ENCODE data around the gene PLCG2.
"Not testable (repeated sequence)": the region's sequence is repeated elsewhere in the genome, so short reads cannot be mapped to it uniquely, and the experiment has no call there.

PLCG2 gene

GRCh38 chr16:81931927-81932326 is 152.8 kb downstream of the PLCG2 start:
- no peaks in the 10 kb centered on the region for H3K9me2 ChIP-seq (replicated peaks; ENCODE audit: insufficient read depth, low read length)
- no peak overlapping the region for H3K4me2 ChIP-seq (ENCODE audit: low read depth, low read length, poor library complexity, severe bottlenecking)
- no peaks in the 10 kb centered on the region for H3F3A ChIP-seq (ENCODE audit: insufficient read depth)
- H4K20me1 ChIP-seq (ENCODE audit: low read depth, low read length): no peaks in the 10 kb centered on the region
- no peak for TF ChIP-seq EZH2phosphoT487 (conservative IDR thresholded peaks at IDR 0.05; ENCODE audit: low read length)
- TF ChIP-seq, protein P1, sequence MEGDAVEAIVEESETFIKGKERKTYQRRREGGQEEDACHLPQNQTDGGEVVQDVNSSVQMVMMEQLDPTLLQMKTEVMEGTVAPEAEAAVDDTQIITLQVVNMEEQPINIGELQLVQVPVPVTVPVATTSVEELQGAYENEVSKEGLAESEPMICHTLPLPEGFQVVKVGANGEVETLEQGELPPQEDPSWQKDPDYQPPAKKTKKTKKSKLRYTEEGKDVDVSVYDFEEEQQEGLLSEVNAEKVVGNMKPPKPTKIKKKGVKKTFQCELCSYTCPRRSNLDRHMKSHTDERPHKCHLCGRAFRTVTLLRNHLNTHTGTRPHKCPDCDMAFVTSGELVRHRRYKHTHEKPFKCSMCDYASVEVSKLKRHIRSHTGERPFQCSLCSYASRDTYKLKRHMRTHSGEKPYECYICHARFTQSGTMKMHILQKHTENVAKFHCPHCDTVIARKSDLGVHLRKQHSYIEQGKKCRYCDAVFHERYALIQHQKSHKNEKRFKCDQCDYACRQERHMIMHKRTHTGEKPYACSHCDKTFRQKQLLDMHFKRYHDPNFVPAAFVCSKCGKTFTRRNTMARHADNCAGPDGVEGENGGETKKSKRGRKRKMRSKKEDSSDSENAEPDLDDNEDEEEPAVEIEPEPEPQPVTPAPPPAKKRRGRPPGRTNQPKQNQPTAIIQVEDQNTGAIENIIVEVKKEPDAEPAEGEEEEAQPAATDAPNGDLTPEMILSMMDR (IDR thresholded peaks at IDR 0.05; ENCODE audit: insufficient read depth, low read length, poor library complexity, severe bottlenecking): no peak
- no peaks in the 10 kb centered on the region for H3K9me3 ChIP-seq (ENCODE audit: insufficient read depth, low read length)
- H3K9ac ChIP-seq (ENCODE audit: low read length): no peak overlapping the region
- no peaks in the 10 kb centered on the region for H3K79me2 ChIP-seq (ENCODE audit: insufficient read depth, low read length)
- peaks cover 43% of the 10 kb centered on the region for H3K36me3 ChIP-seq (ENCODE audit: low read length)
- H3K27ac ChIP-seq (ENCODE audit: low read depth, low read length): no peak overlapping the region
- H2AFZ ChIP-seq (ENCODE audit: low read depth, low read length, severe bottlenecking): no peak overlapping the region
- H3K4me3 ChIP-seq (ENCODE audit: insufficient read depth, low read length, poor library complexity, severe bottlenecking): no peak overlapping the region
- no peaks in the 10 kb centered on the region for H3K27me3 ChIP-seq (ENCODE audit: low read length)

GRCh38 chr16:81932668-81933067 is 153.6 kb downstream of the PLCG2 start:
- Histone ChIP-seq H4K20me1 (ENCODE audit: low read depth, low read length) (no peaks in the 10 kb centered on the region), H3F3A (ENCODE audit: insufficient read depth) (no peaks in the 10 kb centered on the region), H3K4me3 (ENCODE audit: insufficient read depth, low read length, poor library complexity, severe bottlenecking) (no peak overlapping the region), H3K9ac (ENCODE audit: low read length) (no peak overlapping the region), H3K9me2 (replicated peaks; ENCODE audit: insufficient read depth, low read length) (no peaks in the 10 kb centered on the region), H3K36me3 (ENCODE audit: low read length) (peaks cover 43% of the 10 kb centered on the region), H3K27me3 (ENCODE audit: low read length) (no peaks in the 10 kb centered on the region), H3K79me2 (ENCODE audit: insufficient read depth, low read length) (no peaks in the 10 kb centered on the region), H3K9me3 (ENCODE audit: insufficient read depth, low read length) (no peaks in the 10 kb centered on the region), H3K4me2 (ENCODE audit: low read depth, low read length, poor library complexity, severe bottlenecking) (no peak overlapping the region), H2AFZ (ENCODE audit: low read depth, low read length, severe bottlenecking) (no peak overlapping the region), H3K27ac (ENCODE audit: low read depth, low read length) (no peak overlapping the region)
- TF ChIP-seq EZH2phosphoT487 (conservative IDR thresholded peaks at IDR 0.05; ENCODE audit: low read length): no peak
- TF ChIP-seq, protein P1 (IDR thresholded peaks at IDR 0.05; ENCODE audit: insufficient read depth, low read length, poor library complexity, severe bottlenecking): no peak

GRCh38 chr16:81933361-81933760 is 154.3 kb downstream of the PLCG2 start:
- Histone ChIP-seq H3K4me3 (ENCODE audit: insufficient read depth, low read length, poor library complexity, severe bottlenecking) (no peak overlapping the region), H3K27ac (ENCODE audit: low read depth, low read length) (no peak overlapping the region), H2AFZ (ENCODE audit: low read depth, low read length, severe bottlenecking) (no peak overlapping the region), H4K20me1 (ENCODE audit: low read depth, low read length) (no peaks in the 10 kb centered on the region), H3K9ac (ENCODE audit: low read length) (no peak overlapping the region), H3K9me3 (ENCODE audit: insufficient read depth, low read length) (no peaks in the 10 kb centered on the region), H3K36me3 (ENCODE audit: low read length) (peaks cover 37% of the 10 kb centered on the region), H3F3A (ENCODE audit: insufficient read depth) (no peaks in the 10 kb centered on the region), H3K27me3 (ENCODE audit: low read length) (no peaks in the 10 kb centered on the region), H3K4me2 (ENCODE audit: low read depth, low read length, poor library complexity, severe bottlenecking) (no peak overlapping the region), H3K9me2 (replicated peaks; ENCODE audit: insufficient read depth, low read length) (no peaks in the 10 kb centered on the region), H3K79me2 (ENCODE audit: insufficient read depth, low read length) (no peaks in the 10 kb centered on the region)
- TF ChIP-seq, protein P1 (IDR thresholded peaks at IDR 0.05; ENCODE audit: insufficient read depth, low read length, poor library complexity, severe bottlenecking): no peak
- TF ChIP-seq EZH2phosphoT487 (conservative IDR thresholded peaks at IDR 0.05; ENCODE audit: low read length): no peak

DNA sequence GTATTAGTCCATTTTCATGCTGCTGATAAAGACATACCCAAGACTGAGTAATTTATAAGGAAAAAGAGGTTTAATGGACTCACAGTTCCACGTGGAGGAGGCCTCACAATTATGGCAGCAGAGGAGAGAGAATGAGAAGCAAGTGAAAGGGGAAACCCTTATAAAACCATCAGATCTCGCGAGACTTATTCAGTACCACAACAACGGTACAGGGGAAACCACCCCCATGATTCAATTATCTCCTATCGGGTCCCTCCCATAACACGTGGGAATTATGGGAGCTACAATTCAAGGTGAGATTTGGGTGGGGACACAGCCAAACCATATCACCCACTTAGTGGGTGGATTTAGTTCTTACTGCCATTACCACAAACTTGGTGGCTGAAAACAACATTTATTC is 155.6 kb downstream of the PLCG2 start:
- not testable (repeated sequence) for H3K4me3 ChIP-seq (ENCODE audit: insufficient read depth, low read length, poor library complexity, severe bottlenecking); H4K20me1 ChIP-seq (ENCODE audit: low read depth, low read length); H3K4me2 ChIP-seq (ENCODE audit: low read depth, low read length, poor library complexity, severe bottlenecking); H3K27ac ChIP-seq (ENCODE audit: low read depth, low read length); H3K79me2 ChIP-seq (ENCODE audit: insufficient read depth, low read length); H3K9me3 ChIP-seq (ENCODE audit: insufficient read depth, low read length); H3K9me2 ChIP-seq (replicated peaks; ENCODE audit: insufficient read depth, low read length); H3K27me3 ChIP-seq (ENCODE audit: low read length); H2AFZ ChIP-seq (ENCODE audit: low read depth, low read length, severe bottlenecking); H3K9ac ChIP-seq (ENCODE audit: low read length); H3F3A ChIP-seq (ENCODE audit: insufficient read depth)
- H3K36me3 ChIP-seq (ENCODE audit: low read length): peaks cover 40% of the 10 kb centered on the region
